ENCODE results near the gene CDC20B. TPM values are rescaled to one million over a fixed set of nuclear protein-coding genes. Genes with fewer than 3 reads are reported as not detected.

The CDC20B gene
- polyA plus RNA-seq, 1 of the 3 experiments (the other 2 are of a cell fraction): 0.03 TPM

DNA sequence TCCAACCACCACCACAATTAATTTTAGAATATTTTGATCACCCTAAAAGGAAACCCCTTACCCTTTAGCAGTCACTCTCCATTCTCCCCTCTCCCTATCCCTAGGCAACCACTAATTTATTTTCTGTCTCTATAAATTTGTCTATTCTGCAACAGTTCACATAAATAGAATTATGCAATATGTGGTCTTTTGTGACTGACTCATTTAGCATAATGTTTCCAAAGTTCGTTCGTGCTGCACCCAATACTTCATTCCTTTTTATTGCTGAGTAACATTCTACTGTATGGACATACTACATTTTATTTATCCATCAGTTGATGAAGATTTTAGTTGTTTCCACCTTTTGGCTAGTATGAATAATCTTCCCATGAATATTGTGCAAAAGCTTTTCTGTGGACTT is 18.2 kb upstream of the CDC20B start:
- Histone ChIP-seq H4K20me1 (ENCODE audit: insufficient read depth) (no peaks in the 10 kb centered on the region), H3F3A (replicated peaks; ENCODE audit: insufficient read depth) (no peaks in the 10 kb centered on the region), H3K4me1 (ENCODE audit: control insufficient read depth in 1 of 2, insufficient read depth in 2 of 2, low read depth in 1 of 2, low read length in 1 of 2) (no peaks in the 10 kb centered on the region), H3K79me2 (ENCODE audit: insufficient read depth) (no peaks in the 10 kb centered on the region), H3K36me3 (replicated peaks in 1 of 2; ENCODE audit: control insufficient read depth in 1 of 2, insufficient read depth in 2 of 2, low read length in 1 of 2) (no peaks in the 10 kb centered on the region), H3K27ac (ENCODE audit: low read depth in 2 of 2, low read length in 1 of 2) (no peak overlapping the region), H3K9ac (no peak overlapping the region), H3K27me3 (ENCODE audit: insufficient read depth) (peaks cover 38% of the 10 kb centered on the region), H3K9me3 (no peaks in the 10 kb centered on the region), H2AFZ (ENCODE audit: low read depth) (no peak overlapping the region), H3K9me2 (no peaks in the 10 kb centered on the region), H3K4me2 (no peak overlapping the region), H3K4me3 (ENCODE audit: low read depth in 2 of 2, low read length in 1 of 2) (no peak overlapping the region)
- TF ChIP-seq, protein P1, sequence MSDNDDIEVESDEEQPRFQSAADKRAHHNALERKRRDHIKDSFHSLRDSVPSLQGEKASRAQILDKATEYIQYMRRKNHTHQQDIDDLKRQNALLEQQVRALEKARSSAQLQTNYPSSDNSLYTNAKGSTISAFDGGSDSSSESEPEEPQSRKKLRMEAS (IDR thresholded peaks at IDR 0.05; ENCODE audit: low read depth): no peak
- 44% methylated on average over 2 of the region's 2 CpGs for WGBS (ENCODE audit: low lambda C conversion rate)
- CTCF ChIA-PET: interaction anchor here (1.5 kb wide), 1 partner anchor 37 kb away, joined by 5 read pairs; no protein-coding TSS in a partner anchor
- POLR2A ChIA-PET: no interaction called here
- DNase-seq: no peak

DNA sequence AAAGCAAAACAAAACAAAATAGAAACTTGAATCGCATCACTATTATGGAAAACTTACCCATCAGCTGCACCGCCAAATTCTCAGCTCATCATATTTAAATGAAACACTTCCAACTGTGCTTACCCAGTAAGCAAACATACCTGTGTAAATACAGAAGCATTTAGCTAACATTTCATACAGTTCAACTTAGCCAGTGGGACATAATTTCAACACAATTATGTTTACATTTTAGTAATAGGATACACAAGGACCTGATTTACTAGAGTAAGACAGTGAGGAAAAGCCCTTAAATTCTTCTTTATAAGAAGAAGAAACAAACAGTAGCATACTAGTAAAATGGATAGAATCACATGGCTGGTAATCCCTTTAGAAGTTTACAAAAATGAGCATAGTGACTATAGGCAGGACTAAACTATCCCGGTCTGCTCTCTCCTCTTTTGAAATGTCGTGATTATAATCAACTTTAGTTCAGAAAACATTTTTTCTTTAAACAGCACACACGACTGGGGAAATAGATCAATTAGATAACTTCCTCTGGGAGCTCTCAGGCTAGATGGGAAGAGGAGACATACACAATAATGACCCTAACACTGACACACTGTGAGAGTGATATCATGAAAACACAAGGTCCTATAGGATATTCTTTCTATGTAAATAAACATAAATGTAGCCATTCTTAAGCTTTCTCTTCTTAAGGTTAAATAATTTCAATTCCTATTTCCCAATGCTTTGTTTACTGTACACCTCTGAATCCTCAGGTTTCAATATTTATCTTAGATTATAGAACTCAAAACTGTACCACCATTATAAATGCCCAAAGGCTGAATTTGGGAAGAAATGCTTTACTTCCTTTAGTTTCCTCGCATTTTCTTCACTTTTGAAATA is 15.9 kb upstream of the CDC20B start:
- CTCF ChIA-PET: interaction anchor here (1.0 to 1.1 kb wide), 2 partner anchors 9 to 23 kb away, joined by 3 read pairs; no protein-coding TSS in a partner anchor
- H3K9ac ChIP-seq: no peak overlapping the region
- H3K9me3 ChIP-seq: no peaks in the 10 kb centered on the region
- no peaks in the 10 kb centered on the region for H3K79me2 ChIP-seq (ENCODE audit: insufficient read depth)
- H3K36me3 ChIP-seq (replicated peaks in 1 of 2; ENCODE audit: control insufficient read depth in 1 of 2, insufficient read depth in 2 of 2, low read length in 1 of 2): no peaks in the 10 kb centered on the region
- H2AFZ ChIP-seq (ENCODE audit: low read depth): no peak overlapping the region
- no peaks in the 10 kb centered on the region for H3K9me2 ChIP-seq
- H3K4me2 ChIP-seq: no peak overlapping the region
- H3K4me1 ChIP-seq (ENCODE audit: control insufficient read depth in 1 of 2, insufficient read depth in 2 of 2, low read depth in 1 of 2, low read length in 1 of 2): no peaks in the 10 kb centered on the region
- peaks cover 47% of the 10 kb centered on the region for H3K27me3 ChIP-seq (ENCODE audit: insufficient read depth)
- POLR2A ChIA-PET: no interaction called here
- no peaks in the 10 kb centered on the region for H4K20me1 ChIP-seq (ENCODE audit: insufficient read depth)
- no peak overlapping the region for H3K4me3 ChIP-seq (ENCODE audit: low read depth in 2 of 2, low read length in 1 of 2)
- DNase-seq: no peak
- TF ChIP-seq YY1 (IDR thresholded peaks at IDR 0.05; ENCODE audit: low read depth) (no peak), FOXJ3 (CRISPR knock-in tag; IDR thresholded peaks at IDR 0.05) (no peak), SIN3A (IDR thresholded peaks at IDR 0.05; ENCODE audit: borderline replicate concordance, low read depth, low read length) (no peak), TEAD4 (IDR thresholded peaks at IDR 0.05; ENCODE audit: borderline replicate concordance, insufficient read depth) (no peak), CHD2 (IDR thresholded peaks at IDR 0.05; ENCODE audit: low read length, partially characterized antibody) (no peak), NRF1 (IDR thresholded peaks at IDR 0.05; ENCODE audit: low read depth, low read length) (no peak), NFIC (IDR thresholded peaks at IDR 0.05; ENCODE audit: borderline replicate concordance) (no peak), FOXM1 (IDR thresholded peaks at IDR 0.05; ENCODE audit: low read depth) (no peak), RFX5 (IDR thresholded peaks at IDR 0.05; ENCODE audit: low read length) (no peak), FOSL2 (IDR thresholded peaks at IDR 0.05; ENCODE audit: borderline replicate concordance, low read depth) (no peak), JUND (IDR thresholded peaks at IDR 0.05) (no peak), RCOR1 (IDR thresholded peaks at IDR 0.05; ENCODE audit: low read length) (no peak), MEF2A (IDR thresholded peaks at IDR 0.05; ENCODE audit: borderline replicate concordance, low read depth) (no peak), TCF12 (IDR thresholded peaks at IDR 0.05) (no peak), EP300 (IDR thresholded peaks at IDR 0.05; ENCODE audit: borderline replicate concordance in 1 of 2, low read depth in 1 of 2, low read length in 1 of 2) (no peak), TAF1 (IDR thresholded peaks at IDR 0.05; ENCODE audit: borderline replicate concordance, low read depth, low read length) (no peak), GABPA (IDR thresholded peaks at IDR 0.05; ENCODE audit: low read depth) (no peak)
- TF ChIP-seq, protein P2, sequence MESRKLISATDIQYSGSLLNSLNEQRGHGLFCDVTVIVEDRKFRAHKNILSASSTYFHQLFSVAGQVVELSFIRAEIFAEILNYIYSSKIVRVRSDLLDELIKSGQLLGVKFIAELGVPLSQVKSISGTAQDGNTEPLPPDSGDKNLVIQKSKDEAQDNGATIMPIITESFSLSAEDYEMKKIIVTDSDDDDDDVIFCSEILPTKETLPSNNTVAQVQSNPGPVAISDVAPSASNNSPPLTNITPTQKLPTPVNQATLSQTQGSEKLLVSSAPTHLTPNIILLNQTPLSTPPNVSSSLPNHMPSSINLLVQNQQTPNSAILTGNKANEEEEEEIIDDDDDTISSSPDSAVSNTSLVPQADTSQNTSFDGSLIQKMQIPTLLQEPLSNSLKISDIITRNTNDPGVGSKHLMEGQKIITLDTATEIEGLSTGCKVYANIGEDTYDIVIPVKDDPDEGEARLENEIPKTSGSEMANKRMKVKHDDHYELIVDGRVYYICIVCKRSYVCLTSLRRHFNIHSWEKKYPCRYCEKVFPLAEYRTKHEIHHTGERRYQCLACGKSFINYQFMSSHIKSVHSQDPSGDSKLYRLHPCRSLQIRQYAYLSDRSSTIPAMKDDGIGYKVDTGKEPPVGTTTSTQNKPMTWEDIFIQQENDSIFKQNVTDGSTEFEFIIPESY (IDR thresholded peaks at IDR 0.05; ENCODE audit: borderline replicate concordance, low read depth): no peak
- TF ChIP-seq, protein P3, sequence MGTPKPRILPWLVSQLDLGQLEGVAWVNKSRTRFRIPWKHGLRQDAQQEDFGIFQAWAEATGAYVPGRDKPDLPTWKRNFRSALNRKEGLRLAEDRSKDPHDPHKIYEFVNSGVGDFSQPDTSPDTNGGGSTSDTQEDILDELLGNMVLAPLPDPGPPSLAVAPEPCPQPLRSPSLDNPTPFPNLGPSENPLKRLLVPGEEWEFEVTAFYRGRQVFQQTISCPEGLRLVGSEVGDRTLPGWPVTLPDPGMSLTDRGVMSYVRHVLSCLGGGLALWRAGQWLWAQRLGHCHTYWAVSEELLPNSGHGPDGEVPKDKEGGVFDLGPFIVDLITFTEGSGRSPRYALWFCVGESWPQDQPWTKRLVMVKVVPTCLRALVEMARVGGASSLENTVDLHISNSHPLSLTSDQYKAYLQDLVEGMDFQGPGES (IDR thresholded peaks at IDR 0.05; ENCODE audit: low read depth, low read length): no peak
- TF ChIP-seq, protein P4, sequence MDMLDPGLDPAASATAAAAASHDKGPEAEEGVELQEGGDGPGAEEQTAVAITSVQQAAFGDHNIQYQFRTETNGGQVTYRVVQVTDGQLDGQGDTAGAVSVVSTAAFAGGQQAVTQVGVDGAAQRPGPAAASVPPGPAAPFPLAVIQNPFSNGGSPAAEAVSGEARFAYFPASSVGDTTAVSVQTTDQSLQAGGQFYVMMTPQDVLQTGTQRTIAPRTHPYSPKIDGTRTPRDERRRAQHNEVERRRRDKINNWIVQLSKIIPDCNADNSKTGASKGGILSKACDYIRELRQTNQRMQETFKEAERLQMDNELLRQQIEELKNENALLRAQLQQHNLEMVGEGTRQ (IDR thresholded peaks at IDR 0.05; ENCODE audit: borderline replicate concordance, low read depth, low read length): no peak
- no peaks in the 10 kb centered on the region for H3F3A ChIP-seq (replicated peaks; ENCODE audit: insufficient read depth)
- no peak overlapping the region for H3K27ac ChIP-seq (ENCODE audit: low read depth in 2 of 2, low read length in 1 of 2)
- WGBS (ENCODE audit: low lambda C conversion rate): 25% methylated on average over 6 of the region's 6 CpGs

All from SK-N-SH (cell line).